ENCODE data around the gene FKTN.
"Not testable (repeated sequence)": the region's sequence is repeated elsewhere in the genome, so short reads cannot be mapped to it uniquely, and the experiment has no call there.

FKTN gene

DNA sequence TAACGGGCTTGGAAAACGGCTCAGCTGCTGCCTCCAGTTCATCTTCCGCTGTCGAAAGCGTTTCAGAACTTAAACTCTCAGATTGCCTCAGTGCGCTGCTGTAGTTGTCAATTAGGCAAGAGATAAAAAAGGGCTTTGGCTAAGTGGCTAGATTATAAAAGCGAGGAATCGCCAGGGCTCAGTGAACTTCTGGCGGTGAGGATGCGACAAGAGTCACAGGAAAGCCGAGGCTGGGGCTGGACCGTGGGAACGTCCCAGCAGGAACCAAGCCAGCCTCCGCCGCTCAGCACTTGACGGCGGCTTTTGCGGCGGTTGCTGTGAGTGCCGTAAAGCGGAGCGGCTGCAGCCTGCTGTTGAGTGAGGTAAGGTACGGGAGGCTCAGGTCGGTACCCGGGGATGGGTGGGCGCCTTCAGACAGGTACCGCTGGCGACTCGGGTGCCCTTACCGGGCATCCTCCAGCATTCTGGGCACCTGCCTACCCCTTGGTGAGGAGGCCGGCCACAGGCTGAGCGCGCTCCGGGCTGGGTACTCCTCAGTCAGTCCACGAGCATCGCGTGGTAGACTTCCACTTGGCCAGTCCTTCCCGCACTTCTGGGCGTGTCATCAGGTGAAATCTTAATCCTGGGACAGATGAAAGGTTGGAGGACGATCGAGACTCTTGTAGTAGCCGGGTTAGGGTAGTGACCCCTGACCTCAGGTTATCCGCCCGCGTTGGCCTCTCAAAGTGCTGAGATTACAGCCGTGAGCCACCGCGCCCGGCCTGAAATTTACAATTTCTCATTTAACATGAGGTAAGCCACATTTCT lies at the start of gene FKTN:
Gene FKTN, plus strand, starts transcription at position 328 of the 807 bp plus-strand sequence. CDS start 16,902 bp downstream, outside the sequence.
- peak; percentile 74 to 75 for DNase-seq

DNA sequence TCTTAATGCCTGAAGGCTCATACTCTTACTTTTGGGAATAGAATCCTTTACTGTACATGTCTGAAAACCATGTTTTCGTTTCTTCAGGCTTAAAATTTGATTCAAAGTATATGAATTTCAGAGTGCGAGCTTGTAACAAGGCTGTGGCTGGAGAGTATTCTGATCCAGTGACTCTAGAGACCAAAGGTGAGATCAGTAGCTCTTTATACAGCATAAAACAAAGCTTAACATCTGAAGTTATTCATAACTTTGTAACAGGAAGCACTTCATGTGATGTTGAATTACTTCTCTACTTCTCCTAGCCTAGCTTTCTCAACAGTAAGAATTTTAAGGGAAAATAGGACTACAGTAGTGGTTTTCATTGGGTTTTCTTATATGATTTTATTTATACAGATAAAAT lies 49.4 kb upstream of the FKTN start:
- DNase-seq: no peak

DNA sequence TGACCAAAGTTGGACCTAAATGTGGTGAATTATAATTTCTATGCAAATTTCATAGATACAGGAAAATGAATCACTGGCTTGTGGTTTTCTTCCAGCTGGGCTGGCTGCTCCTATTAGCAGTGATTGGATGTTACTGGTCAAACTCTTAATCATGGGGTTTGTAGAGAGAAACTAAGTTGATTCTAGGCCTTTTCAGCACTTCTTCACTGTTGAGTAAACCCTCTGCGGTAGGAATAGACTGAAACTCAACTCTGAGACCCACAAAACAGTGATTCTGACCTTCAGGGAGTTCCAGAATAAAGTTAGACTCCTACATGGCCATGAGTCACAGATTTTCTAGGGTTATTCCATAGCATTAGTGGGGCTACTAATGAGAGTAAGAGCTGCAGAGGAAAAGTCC lies 47.9 kb upstream of the FKTN start:
- no peak for DNase-seq

DNA sequence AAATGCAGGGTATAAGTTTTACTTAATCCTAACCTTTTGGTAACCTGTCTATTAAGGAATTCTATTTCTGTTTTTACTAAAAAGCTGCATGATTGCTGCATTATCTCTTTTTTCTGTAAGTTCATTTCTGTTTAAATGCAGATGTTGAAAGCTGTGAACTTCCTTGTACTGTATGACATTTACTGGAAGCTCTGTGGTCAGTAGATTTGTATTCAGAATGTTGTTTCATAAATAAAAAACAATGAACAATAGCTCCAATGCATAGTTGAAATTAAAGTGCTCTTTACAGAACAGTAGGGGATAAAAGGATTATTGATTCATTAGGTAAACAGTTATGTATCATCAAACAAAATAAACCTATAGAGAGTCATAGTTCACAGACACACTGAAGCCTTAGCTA lies 46.5 kb upstream of the FKTN start:
- no peak for DNase-seq

DNA sequence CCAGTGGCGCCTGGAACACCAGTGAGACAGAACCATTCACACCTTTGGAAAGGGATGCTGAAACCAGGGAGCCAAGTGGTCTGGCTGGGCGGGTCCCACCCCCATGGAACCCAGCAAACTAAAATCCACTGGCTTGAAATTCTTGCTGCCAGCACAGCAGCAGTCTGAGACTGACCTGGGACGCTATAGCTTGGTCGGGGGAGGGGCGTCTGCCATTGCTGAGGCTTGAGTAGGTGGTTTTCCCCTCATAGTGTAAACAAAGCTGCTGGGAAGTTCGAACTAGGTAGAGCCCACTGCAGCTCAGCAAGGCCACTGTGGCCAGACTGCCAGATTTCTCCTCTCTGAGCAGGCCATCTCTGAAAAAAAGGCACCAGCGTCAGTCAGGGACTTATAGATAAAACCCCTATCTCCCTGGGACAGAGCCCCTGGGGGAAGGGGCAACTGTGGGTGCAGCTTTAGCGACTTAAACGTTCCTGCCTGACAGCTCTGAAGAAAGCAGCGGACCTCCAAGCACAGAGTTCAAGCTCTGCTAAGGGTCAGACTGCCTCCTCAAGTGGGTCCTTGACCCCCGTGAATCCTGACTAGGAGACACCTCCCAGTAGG lies 42.0 kb upstream of the FKTN start:
- no peak for DNase-seq

DNA sequence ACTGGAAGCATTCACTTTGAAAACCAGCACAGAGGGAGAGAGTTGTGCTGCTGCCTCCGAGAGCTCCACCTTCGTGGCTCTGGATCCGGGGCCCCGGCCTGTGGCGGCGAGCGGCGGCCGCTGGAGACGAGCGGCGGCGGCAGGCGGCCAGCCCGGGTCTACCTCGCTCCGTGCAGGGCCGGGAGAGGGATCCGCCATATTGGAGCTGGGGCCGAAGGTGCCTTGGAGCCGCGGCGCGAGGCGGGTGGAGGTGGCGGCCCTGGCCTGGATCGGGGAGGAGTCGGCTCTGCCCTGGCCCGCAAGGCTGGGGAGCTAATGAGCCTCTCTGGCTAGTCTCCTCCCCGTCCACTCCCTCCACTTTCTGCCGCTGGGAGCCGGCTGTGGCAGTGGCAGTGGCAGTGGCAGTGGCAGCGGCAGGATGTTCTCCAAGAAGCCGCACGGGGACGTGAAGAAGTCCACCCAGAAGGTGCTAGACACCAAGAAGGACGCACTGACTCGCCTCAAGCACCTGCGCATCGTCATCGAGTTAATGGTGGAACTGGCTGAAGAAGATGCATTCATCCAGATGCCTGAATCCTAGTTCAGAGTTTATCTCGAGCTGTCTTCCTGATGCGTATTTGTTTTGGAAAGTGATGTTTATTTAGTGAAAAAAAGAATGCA lies 38.1 kb upstream of the FKTN start:
- peak; percentile 11 to 14 for DNase-seq

DNA sequence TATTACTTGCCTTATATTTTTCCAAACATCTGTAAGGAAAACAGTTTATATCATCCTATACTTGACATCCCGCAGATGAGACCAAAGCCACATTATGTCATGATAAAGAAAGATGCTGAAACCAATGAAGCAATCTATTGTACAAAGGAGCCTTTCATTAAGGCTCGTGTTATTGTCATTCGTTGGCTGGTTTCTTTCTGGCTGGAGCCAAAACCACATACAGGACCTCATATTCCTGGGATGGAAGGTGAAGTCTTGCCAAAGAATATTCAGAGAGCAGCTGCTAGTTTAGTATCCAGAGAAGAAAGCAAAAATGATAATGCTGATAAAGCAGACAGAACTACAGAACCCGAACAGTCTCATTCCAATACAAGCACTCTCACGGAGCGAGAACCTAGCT lies 36.9 kb upstream of the FKTN start:
- DNase-seq: not testable (repeated sequence)

DNA sequence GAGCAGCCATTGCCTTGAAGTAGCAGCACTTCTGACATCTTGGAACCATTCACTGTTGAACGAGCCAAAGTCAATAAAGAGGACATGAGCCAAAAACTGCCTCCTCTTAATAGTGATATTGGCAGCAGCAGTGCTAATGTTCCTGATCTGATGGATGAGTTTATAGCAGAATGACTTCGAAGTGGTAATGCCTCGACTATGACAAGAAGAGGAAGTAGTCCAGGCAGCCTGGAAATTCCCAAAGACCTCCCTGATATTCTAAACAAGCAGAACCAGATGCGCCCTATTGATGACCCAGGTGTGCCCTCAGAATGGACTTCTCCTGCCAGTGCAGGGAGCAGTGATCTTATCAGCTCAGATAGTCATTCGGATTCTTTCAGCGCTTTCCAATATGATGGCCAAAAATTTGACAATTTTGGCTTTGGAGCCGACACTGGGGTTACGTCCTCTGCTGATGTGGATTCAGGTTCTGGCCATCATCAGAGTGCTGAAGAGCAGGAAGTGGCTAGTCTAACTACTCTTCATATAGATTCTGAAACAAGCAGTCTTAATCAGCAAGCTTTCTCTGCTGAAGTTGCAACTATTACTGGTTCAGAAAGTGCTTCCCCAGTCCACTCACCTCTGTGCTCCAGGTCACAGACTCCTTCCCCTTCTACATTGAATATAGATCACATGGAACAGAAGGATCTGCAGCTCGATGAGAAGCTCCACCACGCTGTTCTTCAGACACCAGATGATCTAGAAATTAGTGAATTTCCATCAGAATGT lies 35.1 kb upstream of the FKTN start:
- DNase-seq: not testable (repeated sequence)

DNA sequence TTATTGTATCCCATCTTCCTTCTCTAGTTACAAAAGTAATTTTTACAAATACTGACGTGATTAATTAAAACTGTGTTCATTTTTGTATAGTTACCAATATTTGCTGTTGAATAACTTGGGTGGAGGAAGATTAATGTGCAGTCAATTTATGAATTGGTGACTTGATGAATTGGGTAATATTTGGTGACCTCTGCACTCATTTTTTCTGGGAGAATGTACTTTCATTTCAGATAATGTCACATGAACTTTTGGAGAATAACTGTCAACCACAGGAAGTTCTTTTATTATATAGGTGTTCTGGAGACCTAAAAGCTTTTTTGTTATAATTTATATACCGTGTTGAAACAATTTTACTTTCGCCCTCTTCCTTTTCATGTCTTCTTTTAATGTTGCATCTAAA lies 26.4 kb upstream of the FKTN start:
- DNase-seq: no peak

DNA sequence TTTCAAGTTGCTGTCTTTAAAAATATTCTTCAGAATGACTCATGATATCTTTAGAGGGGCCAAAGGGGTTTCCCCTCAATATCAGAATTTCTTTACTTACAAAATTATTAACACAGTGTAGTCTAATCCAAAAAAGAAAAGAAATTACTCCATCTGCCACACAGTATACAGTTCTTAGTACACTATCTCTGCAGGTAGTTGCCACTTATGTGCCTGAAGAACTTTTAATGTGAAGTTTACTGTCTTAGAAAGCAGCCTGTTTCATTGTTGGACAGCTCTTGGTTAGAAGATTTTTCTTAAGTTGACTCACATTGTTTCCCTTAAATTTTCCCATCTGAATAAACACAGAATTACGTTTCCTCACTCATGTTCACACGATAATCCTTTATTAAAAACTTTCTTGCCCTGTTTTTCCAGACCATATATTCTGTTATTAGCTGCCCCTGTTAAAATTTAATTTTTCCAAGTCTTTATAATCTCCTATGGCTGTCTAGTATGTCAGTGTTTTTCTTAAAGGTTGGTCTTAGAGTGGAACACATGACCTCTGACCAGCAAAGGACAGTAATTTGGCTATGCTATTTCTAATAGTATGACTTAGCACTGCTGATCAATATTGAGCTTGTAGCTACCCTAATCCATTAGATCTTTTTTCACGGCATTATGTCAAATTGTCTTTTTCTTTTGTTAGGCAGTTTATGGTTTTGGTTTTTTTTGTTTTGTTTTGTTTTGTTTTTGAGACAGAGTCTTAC lies 21.8 kb upstream of the FKTN start:
- no peak for DNase-seq

DNA sequence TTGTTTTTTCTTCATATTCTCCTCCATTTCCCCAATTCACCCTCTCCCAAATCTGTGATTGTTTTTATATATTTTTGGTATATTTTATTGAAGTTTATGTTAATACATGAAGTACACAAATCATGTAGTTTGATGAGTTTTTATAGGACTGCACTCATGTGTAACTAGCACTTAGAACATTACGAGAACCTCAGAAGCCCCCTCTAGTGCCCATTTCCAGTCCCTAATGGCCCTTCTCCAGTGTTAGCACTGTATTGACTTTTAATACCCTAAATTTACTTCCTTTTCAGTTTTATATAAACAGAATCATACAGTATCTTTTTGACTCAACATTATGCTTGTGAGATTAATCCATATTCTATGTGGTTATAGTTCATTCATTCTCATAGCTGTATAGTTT lies 18.5 kb upstream of the FKTN start:
- no peak for DNase-seq

DNA sequence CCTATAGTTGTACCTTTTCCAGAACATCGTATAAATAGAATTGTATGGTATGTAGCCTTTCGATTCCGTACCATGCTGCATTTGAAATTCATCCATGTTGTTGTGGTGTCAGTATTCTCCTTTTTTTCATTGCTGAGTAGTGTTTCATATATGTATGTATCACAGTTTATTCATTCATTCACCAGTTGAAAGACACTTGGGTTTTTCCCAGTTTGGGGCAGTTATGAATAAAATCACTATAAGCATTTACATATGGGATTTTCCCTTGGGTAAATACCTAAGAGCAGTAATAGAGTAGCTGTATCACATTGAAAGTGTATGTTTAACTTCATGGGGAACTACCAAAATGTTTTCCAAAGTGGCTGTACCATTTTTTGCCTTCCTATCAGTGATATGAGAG lies 16.1 kb upstream of the FKTN start:
- no peak for DNase-seq

DNA sequence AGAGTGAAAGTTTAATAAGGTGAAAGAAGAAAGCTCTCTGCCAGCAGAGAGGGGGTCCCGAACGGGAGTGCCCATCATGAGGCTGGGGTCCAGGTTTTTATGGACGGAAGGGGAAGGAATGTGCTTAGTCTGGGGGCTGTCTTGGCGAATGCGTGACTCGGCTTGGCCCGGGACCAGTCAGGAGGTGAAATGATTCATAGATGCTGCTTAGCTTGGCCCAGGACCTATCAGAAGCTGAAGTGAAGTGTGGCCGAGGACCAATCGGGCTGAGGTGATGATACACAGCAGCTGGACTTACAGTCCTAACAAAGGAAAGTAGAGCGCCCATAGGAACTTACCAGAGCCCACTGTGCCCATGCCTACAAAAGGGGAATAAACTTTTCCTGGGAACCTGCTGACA lies 3.9 kb upstream of the FKTN start:
- no peak for DNase-seq

DNA sequence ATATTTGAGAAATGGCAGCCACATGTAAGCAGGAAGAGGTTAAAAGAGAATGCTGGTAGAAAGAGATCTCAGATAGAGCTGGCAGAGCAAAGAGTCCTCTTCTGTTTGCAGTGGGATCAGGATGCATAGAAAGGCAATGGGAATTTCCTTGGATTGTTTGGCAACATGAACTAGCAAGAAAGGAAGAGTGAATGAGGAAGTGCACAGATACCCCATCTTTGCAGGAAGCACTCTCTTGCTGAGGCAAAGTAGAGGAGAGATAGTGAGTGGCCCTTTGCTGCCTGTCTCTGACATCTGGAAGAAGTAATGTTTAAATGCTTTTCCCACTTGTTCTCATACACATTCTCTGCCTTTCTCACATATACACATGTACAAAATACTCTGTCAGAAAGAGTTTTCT lies 14.5 kb downstream of the FKTN start:
- no peak for DNase-seq

DNA sequence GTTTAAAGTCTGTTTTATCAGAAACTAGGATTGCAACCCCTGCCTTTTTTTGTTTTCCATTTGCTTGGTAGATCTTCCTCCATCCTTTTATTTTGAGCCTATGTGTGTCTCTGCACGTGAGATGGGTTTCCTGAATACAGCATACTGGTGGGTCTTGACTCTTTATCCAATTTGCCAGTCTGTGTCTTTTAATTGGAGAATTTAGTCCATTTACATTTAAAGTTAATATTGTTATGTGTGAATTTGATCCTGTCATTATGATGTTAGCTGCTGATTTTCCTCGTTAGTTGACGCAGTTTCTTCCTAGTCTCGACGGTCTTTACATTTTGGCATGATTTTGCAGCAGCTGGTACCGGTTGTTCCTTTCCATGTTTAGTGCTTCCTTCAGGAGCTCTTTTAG lies 22.0 kb downstream of the FKTN start:
- not testable (repeated sequence) for DNase-seq

DNA sequence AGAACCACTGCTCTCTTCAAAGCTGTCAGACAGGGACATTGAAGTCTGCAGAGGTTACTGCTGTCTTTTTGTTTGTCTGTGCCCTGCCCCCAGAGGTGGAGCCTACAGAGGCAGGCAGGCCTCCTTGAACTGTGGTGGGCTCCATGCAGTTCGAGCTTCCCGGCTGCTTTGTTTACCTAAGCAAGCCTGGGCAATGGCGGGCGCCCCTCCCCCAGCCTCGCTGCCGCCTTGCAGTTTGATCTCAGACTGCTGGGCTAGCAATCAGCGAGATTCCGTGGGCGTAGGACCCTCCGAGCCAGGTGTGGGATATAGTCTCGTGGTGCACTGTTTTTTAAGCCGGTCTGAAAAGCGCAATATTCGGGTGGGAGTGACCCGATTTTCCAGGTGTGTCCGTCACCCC lies 23.6 kb downstream of the FKTN start:
- not testable (repeated sequence) for DNase-seq

DNA sequence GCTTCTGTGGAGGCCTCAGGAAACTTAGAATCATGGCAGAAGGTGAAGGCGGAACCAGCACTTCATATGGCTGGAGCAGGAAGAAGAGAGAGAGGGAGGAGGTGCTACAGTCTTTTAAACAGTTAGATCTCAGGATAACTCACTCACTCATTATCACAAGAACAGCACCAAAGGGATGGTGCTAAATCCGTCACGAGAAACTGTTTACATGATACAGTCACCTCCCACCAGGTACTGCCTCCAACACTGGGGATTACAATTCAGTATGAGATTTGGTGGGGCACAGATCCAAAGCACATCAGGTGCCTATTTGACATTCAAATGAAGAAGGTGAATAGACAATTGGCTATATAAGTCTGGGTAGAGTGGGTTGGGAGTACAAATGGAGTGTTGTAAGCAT lies 35.2 kb downstream of the FKTN start:
- no peak for DNase-seq

DNA sequence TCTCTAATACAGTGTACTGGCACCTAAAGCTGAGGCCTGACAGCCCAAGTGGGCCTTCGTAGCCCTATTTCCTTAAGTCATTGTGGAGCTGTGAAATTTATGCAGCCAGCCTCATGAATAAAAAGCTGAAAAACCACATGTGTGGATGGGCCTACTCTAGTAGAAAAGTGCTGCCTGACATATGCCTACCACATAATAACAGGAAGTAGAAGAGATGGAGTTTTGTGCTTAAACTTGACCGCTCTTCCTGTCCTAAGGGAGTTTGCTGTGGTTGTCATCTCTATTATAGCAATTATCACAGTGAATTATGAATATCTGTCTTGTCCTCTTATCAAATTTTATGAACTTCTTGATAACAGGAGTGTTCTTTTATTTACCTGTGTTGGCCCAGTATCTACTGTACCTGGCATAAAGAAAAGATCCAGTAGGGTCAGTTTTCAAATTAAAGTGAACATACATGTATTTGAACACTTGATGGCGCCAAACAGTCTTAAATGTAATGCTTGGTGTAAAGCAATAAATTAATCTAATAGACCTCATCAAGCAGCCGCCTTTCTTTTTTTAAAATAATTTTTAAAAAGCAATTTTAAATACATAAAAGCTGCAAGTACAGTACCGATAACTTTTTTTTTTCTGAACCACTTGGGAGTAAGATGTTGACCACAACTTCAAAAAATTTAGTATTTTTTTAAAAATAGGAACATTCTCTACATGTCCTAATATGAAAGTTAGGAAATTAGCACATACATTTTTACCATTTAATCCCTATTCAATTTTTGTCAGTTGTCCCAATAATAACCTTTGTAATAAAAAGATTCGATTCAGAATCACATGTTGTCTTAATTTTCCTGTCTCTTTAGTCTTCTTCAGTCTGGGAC lies 51.0 kb downstream of the FKTN start:
- peak in 1 of 2 donors; percentile 4 for DNase-seq

DNA sequence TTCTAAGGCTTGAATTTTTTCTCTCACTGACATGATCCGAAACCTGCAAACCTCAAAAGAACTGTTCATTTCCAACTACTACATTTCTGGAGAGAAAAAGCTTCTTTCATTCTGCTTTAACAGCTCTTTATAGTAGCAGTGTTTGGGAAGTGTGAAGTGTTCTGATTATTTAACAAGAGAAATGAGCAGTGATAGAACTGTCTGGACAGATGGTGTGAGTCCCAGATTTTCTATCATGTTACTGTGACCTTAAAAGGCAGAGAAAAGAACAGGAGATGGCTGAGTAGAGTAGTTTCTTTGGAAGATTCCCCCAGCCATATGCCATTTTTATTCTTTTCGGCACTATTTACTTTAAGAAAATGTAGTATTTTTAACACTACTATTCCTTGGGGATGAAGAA lies 63.1 kb downstream of the FKTN start:
- no peak for DNase-seq

DNA sequence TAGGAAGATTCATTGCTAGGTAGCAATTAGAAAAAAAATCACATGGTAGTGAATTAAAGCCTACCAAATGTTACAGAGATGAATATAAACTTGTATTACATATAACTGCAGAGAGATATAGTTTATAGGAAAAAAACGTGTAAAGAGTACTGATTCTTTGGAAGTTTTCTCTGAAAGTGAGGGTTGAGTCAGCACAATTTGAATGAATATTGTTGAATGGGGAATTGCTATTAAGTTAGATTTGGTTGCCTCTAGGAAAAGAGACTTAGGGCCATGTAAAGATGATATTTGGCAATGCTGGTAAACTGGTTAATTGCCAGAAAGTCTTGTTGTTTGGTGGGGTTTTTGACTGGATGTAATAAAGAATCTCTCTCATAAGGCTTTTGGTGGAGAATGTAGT lies 67.2 kb downstream of the FKTN start:
- no peak for DNase-seq

DNA sequence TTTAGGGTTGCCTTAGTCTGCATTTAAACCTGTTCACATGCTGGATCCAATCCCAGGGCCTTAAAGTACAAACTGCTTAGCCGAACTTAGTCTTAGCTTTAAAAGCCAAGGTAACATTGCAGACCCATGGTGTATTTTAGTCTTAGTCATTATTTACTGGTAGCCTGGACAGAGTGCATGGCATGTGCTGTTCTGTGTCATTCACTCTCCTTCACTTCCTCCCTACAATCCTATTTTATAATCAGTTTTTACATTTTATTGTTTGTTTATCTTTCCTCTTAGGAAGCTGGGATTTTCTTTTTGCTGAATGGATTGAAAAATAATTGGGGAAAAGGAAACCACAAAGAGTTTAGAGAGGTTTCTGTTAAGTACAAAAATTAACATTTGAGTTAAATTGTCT lies 74.9 kb downstream of the FKTN start:
- DNase-seq: no peak

DNA sequence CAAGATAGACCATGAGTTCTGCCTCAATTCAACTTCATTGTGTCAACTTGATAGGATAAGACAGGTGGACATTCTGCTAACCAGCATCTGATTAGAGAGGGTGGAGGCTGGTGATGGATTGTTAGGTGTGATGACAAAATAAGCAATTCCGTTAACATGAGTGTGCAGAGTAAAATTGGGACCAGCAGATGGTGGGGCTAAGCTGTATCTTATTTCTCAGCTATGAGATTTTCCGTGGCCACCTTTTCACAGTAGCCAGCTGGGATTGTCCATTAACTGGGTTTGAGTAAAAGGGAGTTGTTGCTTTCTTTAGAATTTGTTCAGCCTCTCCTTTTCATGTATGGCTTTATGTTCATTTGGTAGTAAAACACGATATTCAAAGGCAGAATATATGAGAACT lies 75.5 kb downstream of the FKTN start:
- DNase-seq: no peak
